ENCODE results near the gene MAPK11. TPM values are rescaled to one million over a fixed set of nuclear protein-coding genes. Genes with fewer than 3 reads are reported as not detected.

Gene MAPK11
- total RNA-seq, 1 experiment from 2014 or later: 5.5 TPM

DNA sequence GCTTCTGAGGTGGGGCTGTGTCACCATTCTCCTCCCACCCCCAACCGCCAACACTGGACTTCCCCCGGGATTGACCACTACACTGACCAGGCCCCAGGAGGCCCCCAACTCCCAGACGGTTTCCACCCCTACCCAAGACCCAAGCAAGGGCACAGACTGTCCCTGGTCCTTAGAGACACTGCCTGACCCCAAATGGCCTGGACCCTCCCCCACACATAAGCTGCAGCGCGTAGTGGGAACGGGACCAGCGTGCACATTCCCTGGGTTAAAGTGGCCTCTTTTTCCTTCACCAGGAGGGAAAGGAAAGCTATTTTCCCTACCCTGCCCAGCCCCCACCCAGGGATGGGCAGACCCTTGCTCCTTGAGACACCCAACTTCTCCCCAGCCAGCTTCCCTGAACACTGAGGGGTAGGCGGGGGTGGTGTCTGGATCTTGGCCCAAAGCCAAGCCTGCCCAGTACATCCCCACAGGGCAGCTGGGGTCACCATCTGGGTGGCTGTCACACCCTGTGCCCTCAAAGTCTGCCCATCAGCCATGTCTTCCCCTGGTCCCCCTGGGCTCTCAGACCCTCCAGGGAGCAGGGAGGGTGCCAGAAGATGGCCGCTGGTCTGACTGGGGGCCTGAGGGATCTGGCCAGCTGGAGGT, 7.1 kb downstream of the MAPK11 start:
- TSS peak; percentile 39 for BruUV-seq (replicated peaks)
- Histone ChIP-seq H3K4me1 (replicated peaks; ENCODE audit: insufficient read depth) (peaks cover 32% of the 10 kb centered on the region), H3F3A (ENCODE audit: insufficient read depth, low read depth) (peaks cover 19% of the 10 kb centered on the region), H3K79me2 (ENCODE audit: low read depth) (peaks cover 22% of the 10 kb centered on the region), H3K9me3 (ENCODE audit: insufficient read depth, low read depth) (no peaks in the 10 kb centered on the region), H3K4me3 (0 out of 2 replicates have a peak overlapping the region, but pooled peaks have one; percentile 62), H3K27me3 (ENCODE audit: insufficient read depth, low read depth) (no peaks in the 10 kb centered on the region), H3K9me2 (ENCODE audit: insufficient read depth) (no peaks in the 10 kb centered on the region), H4K20me1 (ENCODE audit: insufficient read depth) (no peaks in the 10 kb centered on the region; the same call in none of the 2 replicates), H2AFZ (no peak overlapping the region), H3K27ac (peak overlapping the region; percentile 33), H3K36me3 (ENCODE audit: low read depth) (no peaks in the 10 kb centered on the region), H3K4me2 (peak overlapping the region; percentile 92)
- CTCF ChIA-PET: interaction anchor here (0.5 to 1.0 kb wide), 3 partner anchors 11 to 495 kb away, joined by 3 to 5 read pairs (median 4); no protein-coding TSS in a partner anchor
- intact Hi-C loops (cut with micrococcal nuclease; ENCODE audit: unreplicated experiment): no loop called here
- TF ChIP-seq, protein P1, sequence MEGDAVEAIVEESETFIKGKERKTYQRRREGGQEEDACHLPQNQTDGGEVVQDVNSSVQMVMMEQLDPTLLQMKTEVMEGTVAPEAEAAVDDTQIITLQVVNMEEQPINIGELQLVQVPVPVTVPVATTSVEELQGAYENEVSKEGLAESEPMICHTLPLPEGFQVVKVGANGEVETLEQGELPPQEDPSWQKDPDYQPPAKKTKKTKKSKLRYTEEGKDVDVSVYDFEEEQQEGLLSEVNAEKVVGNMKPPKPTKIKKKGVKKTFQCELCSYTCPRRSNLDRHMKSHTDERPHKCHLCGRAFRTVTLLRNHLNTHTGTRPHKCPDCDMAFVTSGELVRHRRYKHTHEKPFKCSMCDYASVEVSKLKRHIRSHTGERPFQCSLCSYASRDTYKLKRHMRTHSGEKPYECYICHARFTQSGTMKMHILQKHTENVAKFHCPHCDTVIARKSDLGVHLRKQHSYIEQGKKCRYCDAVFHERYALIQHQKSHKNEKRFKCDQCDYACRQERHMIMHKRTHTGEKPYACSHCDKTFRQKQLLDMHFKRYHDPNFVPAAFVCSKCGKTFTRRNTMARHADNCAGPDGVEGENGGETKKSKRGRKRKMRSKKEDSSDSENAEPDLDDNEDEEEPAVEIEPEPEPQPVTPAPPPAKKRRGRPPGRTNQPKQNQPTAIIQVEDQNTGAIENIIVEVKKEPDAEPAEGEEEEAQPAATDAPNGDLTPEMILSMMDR (conservative IDR thresholded peaks at IDR 0.05): no peak
- no peak for TF ChIP-seq EZH2 (IDR thresholded peaks at IDR 0.05; ENCODE audit: low read depth)
- DNase-seq: no peak
- POLR2A ChIA-PET (ENCODE audit: unreplicated experiment): interaction anchor here (0.6 kb wide), 2 partner anchors 17 to 51 kb away, joined by 3 read pairs; no protein-coding TSS in a partner anchor

DNA sequence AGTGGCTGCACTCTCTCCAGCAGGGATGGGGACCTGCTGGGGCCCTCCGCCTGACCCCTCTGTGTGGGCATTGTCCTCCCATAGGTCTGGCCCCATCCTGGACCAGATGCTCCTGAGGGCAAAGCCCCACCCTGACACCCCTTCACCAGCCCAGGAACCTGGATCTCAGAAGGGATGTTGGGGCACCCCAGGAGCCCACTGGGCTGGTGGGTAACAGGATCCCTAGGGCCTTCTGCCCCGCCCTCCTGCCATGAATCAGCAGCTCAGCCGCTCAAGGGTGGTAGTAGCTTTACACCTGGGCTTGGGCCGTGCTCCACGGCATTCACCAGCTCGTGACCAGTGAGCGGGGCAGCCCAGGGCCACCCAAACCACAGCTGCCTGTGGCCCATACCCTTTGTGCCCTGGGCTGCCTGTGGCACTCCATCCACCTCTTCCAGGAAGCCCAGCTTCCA, 7.7 kb downstream of the MAPK11 start:
- intact Hi-C loops (cut with micrococcal nuclease; ENCODE audit: unreplicated experiment): no loop called here
- Histone ChIP-seq H3K27ac (peak overlapping the region; percentile 33), H3K4me3 (peak overlapping the region; percentile 62; the same call in 1 of the 2 replicates), H2AFZ (no peak overlapping the region), H3F3A (ENCODE audit: insufficient read depth, low read depth) (peaks cover 22% of the 10 kb centered on the region), H4K20me1 (ENCODE audit: insufficient read depth) (no peaks in the 10 kb centered on the region; the same call in none of the 2 replicates), H3K36me3 (ENCODE audit: low read depth) (no peaks in the 10 kb centered on the region), H3K79me2 (ENCODE audit: low read depth) (peaks cover 23% of the 10 kb centered on the region), H3K9me3 (ENCODE audit: insufficient read depth, low read depth) (no peaks in the 10 kb centered on the region), H3K9me2 (ENCODE audit: insufficient read depth) (no peaks in the 10 kb centered on the region), H3K4me1 (replicated peaks; ENCODE audit: insufficient read depth) (peaks cover 30% of the 10 kb centered on the region), H3K27me3 (ENCODE audit: insufficient read depth, low read depth) (no peaks in the 10 kb centered on the region), H3K4me2 (peak overlapping the region; percentile 92)
- DNase-seq: peak; percentile 67 to 70
- no peak for TF ChIP-seq EZH2 (IDR thresholded peaks at IDR 0.05; ENCODE audit: low read depth)
- TF ChIP-seq, protein P1 (conservative IDR thresholded peaks at IDR 0.05): no peak
- POLR2A ChIA-PET (ENCODE audit: unreplicated experiment): interaction anchor here (0.6 kb wide), 2 partner anchors 17 to 52 kb away, joined by 3 read pairs; no protein-coding TSS in a partner anchor
- CTCF ChIA-PET: interaction anchor here (0.5 to 1.0 kb wide), 3 partner anchors 10 to 494 kb away, joined by 3 to 5 read pairs (median 4); no protein-coding TSS in a partner anchor
- no TSS peak for BruUV-seq (replicated peaks)

DNA sequence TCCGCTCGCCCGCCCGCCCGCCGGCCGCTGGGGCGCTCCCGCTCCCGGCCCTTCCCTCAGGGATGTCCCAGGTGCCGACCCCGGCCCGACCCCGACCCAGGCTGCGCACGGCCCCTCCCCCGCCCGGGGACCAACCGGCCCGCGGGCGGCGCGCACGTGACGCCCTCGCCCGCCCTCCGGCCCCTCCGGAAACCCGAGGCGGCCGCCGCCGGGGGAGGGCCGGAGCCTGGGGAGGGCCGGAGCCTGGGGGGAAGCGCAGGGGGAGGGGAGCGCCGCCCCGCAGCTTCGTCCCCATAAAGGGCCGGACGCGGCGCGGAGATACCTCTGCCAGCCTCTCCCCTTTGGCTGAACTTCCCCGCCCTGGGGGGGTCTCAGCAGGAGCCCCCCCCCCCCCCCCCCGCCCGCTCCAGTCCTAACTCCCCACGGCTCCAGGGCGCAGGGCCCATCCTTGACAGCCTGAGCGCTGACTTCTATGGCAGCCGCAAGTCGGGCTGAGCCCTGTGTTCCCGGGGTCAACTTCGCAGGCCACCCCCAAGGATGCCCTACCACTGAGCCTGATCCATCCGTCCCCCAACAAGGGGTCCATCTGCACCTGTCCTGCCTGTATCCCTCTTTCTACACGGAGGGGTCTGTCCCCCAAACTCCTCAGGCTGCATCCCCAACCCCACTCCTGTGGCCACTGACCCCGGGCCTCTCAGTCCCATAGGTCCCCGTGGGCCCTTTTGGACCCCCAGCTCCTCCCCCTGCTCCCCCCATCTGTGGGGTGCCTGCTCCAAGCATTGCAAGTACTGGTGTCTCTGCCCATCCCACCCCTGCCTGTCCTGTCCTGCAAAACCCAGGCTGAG, 8.3 kb downstream of the MAPK11 start, which contains the start of gene MAPK12:
MAPK12 (minus strand) TSS at position 69 of the 845 bp plus-strand sequence. CDS start 174 bp downstream, outside the sequence.
- DNase-seq: peak in 1 of 2 experiments; percentile 53
- Histone ChIP-seq H2AFZ (peak within 1 kb of the TSS; percentile 85), H3K4me3 (peak within 1 kb of the TSS; percentile 62), H3K4me2 (peak within 1 kb of the TSS; percentile 92), H3K27me3 (ENCODE audit: insufficient read depth, low read depth) (no peaks in the 10 kb centered on the region), H3K9me3 (ENCODE audit: insufficient read depth, low read depth) (no peaks in the 10 kb centered on the region), H3K36me3 (ENCODE audit: low read depth) (no peaks in the 10 kb centered on the region), H4K20me1 (ENCODE audit: insufficient read depth) (no peaks in the 10 kb centered on the region; the same call in none of the 2 replicates), H3K27ac (peak within 1 kb of the TSS; percentile 33), H3F3A (ENCODE audit: insufficient read depth, low read depth) (peaks cover 22% of the 10 kb centered on the region), H3K9me2 (ENCODE audit: insufficient read depth) (no peaks in the 10 kb centered on the region), H3K4me1 (replicated peaks; ENCODE audit: insufficient read depth) (peaks cover 30% of the 10 kb centered on the region), H3K79me2 (ENCODE audit: low read depth) (peaks cover 23% of the 10 kb centered on the region)
- TF ChIP-seq EZH2 (IDR thresholded peaks at IDR 0.05; ENCODE audit: low read depth): no peak
- TF ChIP-seq, protein P1 (conservative IDR thresholded peaks at IDR 0.05): no peak
- POLR2A ChIA-PET (ENCODE audit: unreplicated experiment): no interaction called here
- BruUV-seq (replicated peaks): no TSS peak
- intact Hi-C loops (cut with micrococcal nuclease; ENCODE audit: unreplicated experiment): no loop called here
- CTCF ChIA-PET: interaction anchor here (1.0 kb wide), 2 partner anchors 9 to 40 kb away, joined by 4 to 5 read pairs; no protein-coding TSS in a partner anchor

Measured in PC-9 (cell line).